ENCODE data around the gene EXO1.

DNA sequence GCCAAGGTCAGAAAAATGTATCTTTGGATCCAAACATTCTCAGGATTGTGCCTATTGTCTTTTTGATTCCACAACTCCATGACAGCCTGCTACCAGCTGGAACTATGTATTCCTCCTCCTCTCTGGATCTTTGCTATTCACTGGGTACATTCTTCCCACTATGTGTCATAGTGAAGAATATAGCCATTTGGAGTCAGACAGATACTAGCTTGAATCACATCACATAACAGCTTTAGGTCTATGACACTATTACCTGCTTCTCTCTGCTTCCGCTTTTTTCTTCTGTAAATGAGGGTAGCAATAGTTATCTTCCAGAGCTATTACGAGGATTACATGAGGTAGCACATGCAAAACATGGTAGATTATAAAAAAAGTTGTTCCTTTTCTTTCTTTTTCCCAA is 5.4 kb upstream of the EXO1 start:
- no peak for TF ChIP-seq CTCF (IDR thresholded peaks at IDR 0.05)
- no peak for TF ChIP-seq POLR2A (IDR thresholded peaks at IDR 0.05)

Data from uterus (tissue), 2 donors.